HepG2 (cell line): Measurements from ENCODE around the gene PLEKHG2. TPM values are rescaled to one million over a fixed set of nuclear protein-coding genes. Genes with fewer than 3 reads are reported as not detected.

ENCODE experiments used
- ATAC-seq: fragments of 200-7000 bp; cut with Tn5 transposase; 3 replicates; pipeline ENCODE4 v1.9.1; 2020; ENCODE audit warnings: mild to moderate bottlenecking, moderate library complexity
- BruUV-seq: library from RNA; stranded (reverse); fragments of 400-500 nt; replicated peaks from 2 replicates; lab custom pipeline; 2021; lab: Mats Ljungman, UMichigan
- CTCF ChIA-PET: fragments of 300-600 bp; formaldehyde crosslinking; extraction: SDS; loops from one replicate; lab custom pipeline; 2021; ENCODE audit warnings: low total read pairs, inconsistent platforms, low intra/inter-chr PET ratio; lab: Yijun Ruan, JAX
- POLR2A ChIA-PET: fragments of 350-600 bp; sonication (Branson Sonifier 250); formaldehyde crosslinking; loops from one replicate; lab custom pipeline; 2020; ENCODE audit warnings: antibody characterized with exemption, inconsistent platforms; lab: Yijun Ruan, JAX
- DNase-seq: peaks from one replicate; pipeline ENCODE4 v3.0.0-alpha.2; 2015; ENCODE audit warnings: low spot score
- FAIRE-seq: peaks from 3 replicates; lab custom pipeline; 2011; peaks lifted over from hg19 to GRCh38; lab: Jason Lieb, UNC
- H2AFZ ChIP-seq: one replicate; pipeline ENCODE4 v1.6.1; 2011; ENCODE audit warnings: low read length, inconsistent platforms
- H3K27ac ChIP-seq: fragments of 300-600 bp; 3 replicates; pipeline ENCODE4 v1.8.0; 2011; ENCODE audit warnings: mixed run types, mild to moderate bottlenecking, mixed read lengths, low read length, inconsistent platforms; ENCODE audit not compliant: insufficient read depth; ENCODE audit errors: extremely low read length
- H3K27me3 ChIP-seq, 2 experiments: fragments of 200-600 bp in 1 of 2; 2 replicates in 1 of 2; 3 replicates in 1 of 2; pipeline versions ENCODE4 v1.6.0 to v1.8.0; 2011; ENCODE audit warnings: low read length in 2 of 2, mild to moderate bottlenecking in 2 of 2, moderate library complexity in 2 of 2, inconsistent platforms in 1 of 2; ENCODE audit not compliant: insufficient read depth in 2 of 2, control insufficient read depth in 1 of 2
- H3K36me3 ChIP-seq, 2 experiments: fragments of 200-600 bp in 1 of 2; replicated peaks in 1 of 2; 2 replicates in 1 of 2; 3 replicates in 1 of 2; pipeline versions ENCODE4 v1.5.1 to v1.8.0; 2011; ENCODE audit warnings: low read length in 2 of 2, inconsistent platforms in 1 of 2; ENCODE audit not compliant: insufficient read depth in 2 of 2, control insufficient read depth in 1 of 2
- H3K4me1 ChIP-seq: 2 replicates; pipeline ENCODE4 v1.5.1; 2012; ENCODE audit warnings: low read length, inconsistent platforms; ENCODE audit not compliant: insufficient read depth
- H3K4me2 ChIP-seq: 2 replicates; pipeline ENCODE4 v1.6.0; 2011; ENCODE audit warnings: low read depth, low read length, inconsistent platforms
- H3K4me3 ChIP-seq, 3 experiments: fragments of 200-600 bp in 1 of 3; sonication (generic), shearing (Covaris generic) in 1 of 3; replicated peaks in 1 of 3; 2 replicates each; pipeline ENCODE4 v1.5.1; 2011 to 2016; ENCODE audit warnings: low read length in 3 of 3, inconsistent platforms in 2 of 3, low read depth in 2 of 3, mild to moderate bottlenecking in 2 of 3, control low read depth in 1 of 3, mixed read lengths in 1 of 3; ENCODE audit not compliant: insufficient read depth in 1 of 3
- H3K79me2 ChIP-seq: one replicate; pipeline ENCODE4 v1.6.1; 2011; ENCODE audit warnings: low read length, inconsistent platforms; ENCODE audit not compliant: insufficient read depth
- H3K9ac ChIP-seq: 2 replicates; pipeline ENCODE4 v1.6.0; 2011; ENCODE audit warnings: mild to moderate bottlenecking, low read depth, low read length, inconsistent platforms; ENCODE audit not compliant: insufficient read depth
- H3K9me3 ChIP-seq: 2 replicates; pipeline ENCODE4 v1.5.1; 2012; ENCODE audit warnings: mild to moderate bottlenecking, low read length
- H4K20me1 ChIP-seq: 2 replicates; pipeline ENCODE4 v1.6.0; 2011; ENCODE audit warnings: inconsistent platforms, mild to moderate bottlenecking, low read length, moderate library complexity; ENCODE audit not compliant: insufficient read depth
- AGO2 ChIP-seq: fragments of 200-400 bp; formaldehyde crosslinking; optimal IDR thresholded peaks from 2 replicates; pipeline ENCODE3; 2017; ENCODE audit warnings: mild to moderate bottlenecking, low read depth, low read length, moderate library complexity
- ARHGAP35 ChIP-seq: sonication (generic); formaldehyde crosslinking; IDR thresholded peaks from 2 replicates; pipeline ENCODE4 v1.9.0; 2022; ENCODE audit warnings: mild to moderate bottlenecking, inconsistent platforms, moderate library complexity, missing genetic modification reagents, borderline replicate concordance
- BRCA1 ChIP-seq: sonication (generic); formaldehyde crosslinking; IDR thresholded peaks from 2 replicates; pipeline ENCODE4 v1.4.0; 2020; ENCODE audit warnings: missing genetic modification reagents
- CBX2 ChIP-seq, 2 experiments: fragments of 200-600 bp in 1 of 2; sonication (generic); formaldehyde crosslinking in 1 of 2; IDR thresholded peaks; 2 replicates each; pipeline versions ENCODE4 v1.7.0 to v1.8.1; 2018 to 2022; ENCODE audit warnings: low read depth in 2 of 2, low read length in 1 of 2, mild to moderate bottlenecking in 1 of 2, missing genetic modification reagents in 1 of 2
- RARG ChIP-seq: sonication (generic); formaldehyde crosslinking; IDR thresholded peaks from 2 replicates; pipeline ENCODE4 v1.4.0; 2020; ENCODE audit warnings: low read depth, mild to moderate bottlenecking, missing genetic modification reagents
- SNAPC2 ChIP-seq: sonication (generic); formaldehyde crosslinking; IDR thresholded peaks from 2 replicates; pipeline ENCODE4 v1.8.1; 2022; ENCODE audit warnings: mild to moderate bottlenecking, missing genetic modification reagents
- ZC3H13 ChIP-seq: sonication (generic); formaldehyde crosslinking; IDR thresholded peaks from 2 replicates; pipeline ENCODE4 v1.8.1; 2023; ENCODE audit warnings: mild to moderate bottlenecking, missing genetic modification reagents, moderate library complexity
- ZKSCAN8 ChIP-seq: IDR thresholded peaks from 2 replicates; pipeline ENCODE4 v1.6.1; 2016; ENCODE audit warnings: borderline replicate concordance, missing genetic modification reagents, missing compliant biosample characterization
- ZNF260 ChIP-seq: sonication (generic); formaldehyde crosslinking; IDR thresholded peaks from 2 replicates; pipeline ENCODE4 v1.4.0; 2020; ENCODE audit warnings: missing genetic modification reagents, low read depth, mild to moderate bottlenecking, borderline replicate concordance
- WGBS: methylation state at CpG from one replicate; pipeline ENCODE4 v1.1.6; 2017; ENCODE audit warnings: low lambda C conversion rate; 5-methylcytosine and 5-hydroxymethylcytosine counted together
- in situ Hi-C: cut with HindIII; loops from 2 replicates; pipeline ENCODE4 v1.10.0; 2017; ENCODE audit warnings: low pct_unique_long_range_greater_than_20kb; ENCODE audit not compliant: extremely low pct_ligation_motif_present
- intact Hi-C: fragments of 100-400 bp; cut with micrococcal nuclease; formaldehyde crosslinking; loops from one replicate; pipeline ENCODE4 v1.10.0; 2022; ENCODE audit not compliant: unreplicated experiment
- polyA plus RNA-seq, 8 experiments: library from polyadenylated mRNA; depleted of rRNA in 3 of 8; stranded (reverse) in 7 of 8; unstranded in 1 of 8; fragments of >200 nt; fragmentation: Illumina TruSeq in 4 of 8; extraction: Trizol in 4 of 8; gene quantifications; 2 replicates each; pipeline versions ENCODE4 v1.2.1 to v1.2.3, GENCODE V29; 2011 to 2016; ENCODE audit warnings: low read depth in 4 of 8, missing spikeins in 1 of 8, mixed read lengths in 1 of 8; ENCODE audit not compliant: insufficient read depth in 1 of 8
- total RNA-seq, 5 experiments: library from RNA; depleted of rRNA; stranded (reverse); fragments of >200 nt; fragmentation: Illumina TruSeq; extraction: Trizol; gene quantifications; 2 replicates each; pipeline ENCODE4 v1.2.3, GENCODE V29; 2016; ENCODE audit warnings: low read depth in 1 of 5

PLEKHG2 gene
- total and polyA plus RNA-seq, 2 of the 13 experiments (the other 11 are each of a cell fraction or from before 2014, with no cell fraction given): 3.6 to 6.8 TPM

- Histone ChIP-seq H3K4me2 (no peak overlapping the region), H3K27me3 (no peaks in the 10 kb centered on the region)
- no peak for DNase-seq
- no peak for TF ChIP-seq ZKSCAN8 (CRISPR knock-in tag)
- no peak for TF ChIP-seq SNAPC2 (CRISPR knock-in tag)
- no peak for TF ChIP-seq CBX2 (IDR thresholded peaks at IDR 0.05; ENCODE audit: low read depth, low read length)
- TF ChIP-seq CBX2 (CRISPR knock-in tag; IDR thresholded peaks at IDR 0.05; ENCODE audit: low read depth): no peak
- TF ChIP-seq ZC3H13 (CRISPR knock-in tag): 0 out of 2 replicates have a peak, but pooled peaks have one; percentile 32
- TF ChIP-seq BRCA1: no peak
- TF ChIP-seq ZNF260 (CRISPR knock-in tag): no peak
- TF ChIP-seq AGO2: peak; percentile 41
- no peak for TF ChIP-seq RARG
- TF ChIP-seq, all 625 proteins: peak for 2
- Histone ChIP-seq H3K36me3 (peaks cover 0 to 4% of the 10 kb centered on the region in 2 experiments; a peak in 2 of 5 replicates), H3K9ac (no peak overlapping the region), H3K9me3 (no peaks in the 10 kb centered on the region), H3K4me1 (peaks cover 28% of the 10 kb centered on the region), H3K27ac (no peak overlapping the region), H3K79me2 (no peaks in the 10 kb centered on the region), H2AFZ (no peak overlapping the region), H4K20me1 (no peaks in the 10 kb centered on the region), H3K4me3 (no peak overlapping the region)
- intact Hi-C loops (no loop called here), in situ Hi-C loops (no loop called here)
- no TSS peak for BruUV-seq
- POLR2A ChIA-PET: interaction anchor here (5.7 kb wide), 1 partner anchor 11 kb away, joined by 44 read pairs; the partner anchor contains the start of gene RPS16
- CTCF ChIA-PET: no interaction called here
- ATAC-seq (no peak), FAIRE-seq (no peak)
- WGBS: 93% methylated on average over 16 of the region's 16 CpGs
Observed at GRCh38 chr19:39424934-39425333, 12.5 kb downstream of the PLEKHG2 start.

- in situ Hi-C loops (no loop called here), intact Hi-C loops (no loop called here)
- Histone ChIP-seq H4K20me1 (no peaks in the 10 kb centered on the region), H3K4me1 (peaks cover 36% of the 10 kb centered on the region), H3K27me3 (no peaks in the 10 kb centered on the region), H3K36me3 (peaks cover 0 to 4% of the 10 kb centered on the region in 2 experiments; a peak in 2 of 5 replicates), H3K9ac (no peak overlapping the region)
- POLR2A ChIA-PET: interaction anchor here (5.7 kb wide), 1 partner anchor 10 kb away, joined by 44 read pairs; the partner anchor contains the start of gene RPS16
- TF ChIP-seq ARHGAP35 (CRISPR knock-in tag): no peak
- TF ChIP-seq, all 625 proteins: peak for 0
- BruUV-seq: no TSS peak
- H3K9me3 ChIP-seq: no peaks in the 10 kb centered on the region
- ATAC-seq (no peak), FAIRE-seq (no peak), DNase-seq (no peak)
- no peak overlapping the region for H3K27ac ChIP-seq
- no peak overlapping the region for H2AFZ ChIP-seq
- no peak overlapping the region for H3K4me2 ChIP-seq
- H3K79me2 ChIP-seq: no peaks in the 10 kb centered on the region
- no peak overlapping the region for H3K4me3 ChIP-seq
- CTCF ChIA-PET: no interaction called here
- WGBS: 95% methylated on average over 7 of the region's 7 CpGs
Observed at GRCh38 chr19:39425744-39426143, 13.3 kb downstream of the PLEKHG2 start.
